K562 (cell line): ENCODE measurements around the gene OSTF1. TPM values are rescaled to one million over a fixed set of nuclear protein-coding genes. Genes with fewer than 3 reads are reported as not detected.

ENCODE experiments used
- ATAC-seq: fragments of 200-7000 bp; cut with Tn5 transposase; 3 replicates; pipeline ENCODE4 v1.9.1; 2020; ENCODE audit warnings: moderate library complexity
- BruUV-seq: library from RNA; stranded (reverse); fragments of 400-500 nt; replicated peaks from 2 replicates; lab custom pipeline; 2021; lab: Mats Ljungman, UMichigan
- CTCF ChIA-PET: fragments of 300-600 bp; formaldehyde crosslinking; extraction: SDS; loops from one replicate; lab custom pipeline; 2021; ENCODE audit warnings: low intra/inter-chr PET ratio; lab: Yijun Ruan, JAX
- POLR2A ChIA-PET: fragments of 300-600, 350-650 bp; sonication (Branson Sonifier 250); formaldehyde crosslinking; extraction: SDS; loops from one replicate; lab custom pipeline; 2021; ENCODE audit warnings: antibody characterized with exemption, inconsistent platforms; lab: Yijun Ruan, JAX
- DNase-seq, 4 experiments: peaks; one replicate each; pipeline versions ENCODE4 v3.0.0 to v3.0.0-alpha.2; 2011 to 2018; ENCODE audit warnings: low spot score in 3 of 4, mixed read lengths in 3 of 4; ENCODE audit errors: extremely low read depth in 1 of 4
- FAIRE-seq: peaks from 2 replicates; lab custom pipeline; 2011; peaks lifted over from hg19 to GRCh38; lab: Jason Lieb, UNC
- H2AFZ ChIP-seq: 2 replicates; pipeline ENCODE4 v1.6.0; 2011; ENCODE audit warnings: low read depth, low read length, control low read depth, inconsistent platforms
- H3K27ac ChIP-seq: fragments of 200-600 bp; 3 replicates; pipeline ENCODE4 v1.8.0; 2011; ENCODE audit warnings: low read depth, mild to moderate bottlenecking, control low read depth, inconsistent platforms, low read length, moderate library complexity, mixed read lengths; ENCODE audit errors: extremely low read depth
- H3K27me3 ChIP-seq, 2 experiments: fragments of 300-600 bp in 1 of 2; 2 replicates in 1 of 2; 3 replicates in 1 of 2; pipeline versions ENCODE4 v1.6.0 to v1.8.0; 2011; ENCODE audit warnings: inconsistent platforms in 2 of 2, low read length in 2 of 2, mild to moderate bottlenecking in 1 of 2, mixed read lengths in 1 of 2, moderate library complexity in 1 of 2; ENCODE audit not compliant: control insufficient read depth in 2 of 2, insufficient read depth in 2 of 2
- H3K36me3 ChIP-seq: fragments of 300-600 bp; 3 replicates; pipeline ENCODE4 v1.8.0; 2011; ENCODE audit warnings: mild to moderate bottlenecking, low read length, inconsistent platforms; ENCODE audit not compliant: control insufficient read depth, insufficient read depth
- H3K4me1 ChIP-seq, 2 experiments: fragments of 200-600 bp in 1 of 2; replicated peaks in 1 of 2; 2 replicates in 1 of 2; 3 replicates in 1 of 2; pipeline versions ENCODE4 v1.5.1 to v1.8.0; 2011; ENCODE audit warnings: inconsistent platforms in 2 of 2, low read length in 2 of 2, mild to moderate bottlenecking in 1 of 2, mixed read lengths in 1 of 2, moderate library complexity in 1 of 2; ENCODE audit not compliant: control insufficient read depth in 2 of 2, insufficient read depth in 2 of 2
- H3K4me2 ChIP-seq: 2 replicates; pipeline ENCODE4 v1.6.1; 2011; ENCODE audit warnings: low read length, control low read depth, inconsistent platforms, mixed read lengths; ENCODE audit not compliant: insufficient read depth
- H3K4me3 ChIP-seq: fragments of 200-600 bp; sonication (generic), shearing (Covaris generic); 2 replicates; pipeline ENCODE4 v1.5.1; 2016; ENCODE audit warnings: control low read depth, inconsistent platforms
- H3K79me2 ChIP-seq: fragments of 200-600 bp; 3 replicates; pipeline ENCODE4 v1.8.0; 2011; ENCODE audit warnings: low read length, inconsistent platforms; ENCODE audit not compliant: control insufficient read depth, insufficient read depth
- H3K9ac ChIP-seq, 2 experiments: 2 replicates each; pipeline versions ENCODE4 v1.6.0 to v1.6.1; 2011; ENCODE audit warnings: low read depth in 2 of 2, low read length in 2 of 2, control low read depth in 1 of 2, inconsistent platforms in 1 of 2, mild to moderate bottlenecking in 1 of 2, mixed read lengths in 1 of 2; ENCODE audit not compliant: insufficient read depth in 1 of 2
- H3K9me1 ChIP-seq: one replicate; pipeline ENCODE4 v1.6.0; 2011; ENCODE audit warnings: inconsistent platforms, mild to moderate bottlenecking, low read length, moderate library complexity; ENCODE audit not compliant: control insufficient read depth, insufficient read depth
- H3K9me3 ChIP-seq: replicated peaks from 2 replicates; pipeline ENCODE4 v1.5.1; 2011; ENCODE audit warnings: low read depth, low read length, inconsistent platforms; ENCODE audit not compliant: control insufficient read depth, insufficient read depth
- H4K20me1 ChIP-seq: replicated peaks from 2 replicates; pipeline ENCODE4 v1.6.1; 2011; ENCODE audit warnings: low read length, inconsistent platforms, mixed read lengths; ENCODE audit not compliant: control insufficient read depth, insufficient read depth
- CBX1 ChIP-seq: sonication (generic); IDR thresholded peaks from 2 replicates; pipeline ENCODE4 v1.6.1; 2016; ENCODE audit warnings: antibody characterized with exemption, low read depth, mild to moderate bottlenecking
- FOSL1 ChIP-seq: fragments of 200-800 bp; sonication (Bioruptor generic); conservative IDR thresholded peaks from 2 replicates; pipeline ENCODE4 v1.6.1; 2016; ENCODE audit warnings: missing genetic modification characterization, missing compliant biosample characterization
- HNRNPUL1 ChIP-seq: fragments of 200-400 bp; formaldehyde crosslinking; IDR thresholded peaks from 2 replicates; pipeline ENCODE4 v1.6.1; 2017; ENCODE audit warnings: low read length
- JUND ChIP-seq, 2 experiments: IDR thresholded peaks; 2 replicates in 1 of 2; 3 replicates in 1 of 2; pipeline ENCODE4 v1.6.1; 2011; ENCODE audit warnings: borderline replicate concordance in 2 of 2, low read depth in 2 of 2, low read length in 2 of 2, improper control_type of control experiment in 1 of 2, missing biosample characterization in 1 of 2, missing genetic modification characterization in 1 of 2, missing genetic modification reagents in 1 of 2
- RBBP5 ChIP-seq: fragments of 200-600 bp; sonication (generic); IDR thresholded peaks from 2 replicates; pipeline ENCODE4 v1.6.1; 2012; ENCODE audit warnings: borderline replicate concordance, mild to moderate bottlenecking, low read length, control low read depth, inconsistent platforms; ENCODE audit not compliant: insufficient read depth, poor library complexity, severe bottlenecking
- USF1 ChIP-seq: sonication (generic); formaldehyde crosslinking; IDR thresholded peaks from 2 replicates; pipeline ENCODE4 v1.9.0; 2022; ENCODE audit warnings: mild to moderate bottlenecking, missing genetic modification reagents
- ZFP36 ChIP-seq: fragments of 150-350 bp; IDR thresholded peaks from 2 replicates; pipeline ENCODE4 v1.6.1; 2018; ENCODE audit warnings: low read length, low read depth; ENCODE audit not compliant: partially characterized antibody
- ZNF23 ChIP-seq: fragments of 250-450 bp; sonication (Bioruptor Pico); IDR thresholded peaks from 2 replicates; pipeline ENCODE4 v1.4.0; 2020; ENCODE audit warnings: mild to moderate bottlenecking
- WGBS: fragments of 100-300 bp; shearing (Covaris generic); methylation state at CpG from one replicate; pipeline ENCODE4 v1.1.6; 2016; ENCODE audit warnings: low coverage, mixed read lengths; ENCODE audit not compliant: insufficient coverage; ENCODE audit errors: missing lambda C conversion rate; 5-methylcytosine and 5-hydroxymethylcytosine counted together
- in situ Hi-C: fragments of 300-500 bp; cut with MboI; formaldehyde crosslinking; loops from 4 replicates; pipeline ENCODE4 v1.15.0; 2018; ENCODE audit warnings: inconsistent platforms, mixed read lengths
- intact Hi-C: fragments of 100-400 bp; cut with micrococcal nuclease; formaldehyde crosslinking; loops from 2 replicates; pipeline ENCODE4 v1.14.2; 2022
- polyA plus RNA-seq, 8 experiments: library from polyadenylated mRNA; depleted of rRNA in 4 of 8; stranded (reverse) in 5 of 8; unstranded in 3 of 8; fragments of >200 nt; fragmentation: Nextera tagmentation in 2 of 8; fragmentation: Illumina TruSeq in 1 of 8; extraction: Ambion mirVana in 2 of 8; extraction: Trizol in 1 of 8; gene quantifications; 2 replicates each; pipeline versions ENCODE4 v1.2.1 to v1.2.3, GENCODE V29; 2011 to 2014; ENCODE audit warnings: inconsistent platforms in 1 of 8, missing spikeins in 1 of 8
- total RNA-seq, 7 experiments: library from RNA; depleted of rRNA in 6 of 7; stranded (reverse); fragments of >200 nt in 6 of 7; fragmentation: Illumina TruSeq in 2 of 7; extraction: Trizol in 2 of 7; gene quantifications; 2 replicates each; pipeline versions ENCODE4 v1.2.1 to v1.2.3, GENCODE V29; 2011 to 2021; ENCODE audit warnings: low replicate concordance in 1 of 7

The OSTF1 gene
- total and polyA plus RNA-seq, 9 of the 15 experiments (the other 6 are each of a cell fraction or from before 2014, with no cell fraction given) = 15.0 to 37.3 (median 23.0) TPM

- Histone ChIP-seq H3K79me2 (no peaks in the 10 kb centered on the region), H3K9ac (no peak overlapping the region), H3K9me1 (no peaks in the 10 kb centered on the region), H3K4me2 (no peak overlapping the region), H3K36me3 (no peaks in the 10 kb centered on the region), H3K27ac (no peak overlapping the region), H3K27me3 (no peaks in the 10 kb centered on the region), H3K4me3 (no peak overlapping the region), H4K20me1 (no peaks in the 10 kb centered on the region), H3K9me3 (no peaks in the 10 kb centered on the region), H3K4me1 (peaks cover 0 to 7% of the 10 kb centered on the region in 2 experiments; a peak in 2 of 5 replicates), H2AFZ (no peak overlapping the region)
- in situ Hi-C loops (no loop called here), intact Hi-C loops (no loop called here)
- no TSS peak for BruUV-seq
- 36% methylated on average over 1 of the region's 1 CpG for WGBS
- ATAC-seq = no peak
- ChIA-PET CTCF (no interaction called here), POLR2A (interaction anchor here (0.8 kb wide), 1 partner anchor 9 kb away, joined by 3 read pairs; no protein-coding TSS in a partner anchor)
- TF ChIP-seq CBX1 = no peak
- DNase-seq = no peak
- no peak for FAIRE-seq
Measured at GRCh38 chr9:75117564-75117963, 29.2 kb downstream of the OSTF1 start.

GRCh38 chr9:75120686-75121085 is 32.4 kb downstream of the OSTF1 start:
- no TSS peak for BruUV-seq
- peak overlapping the region; percentile 48; the same call in 2 of the 3 replicates for H3K27ac ChIP-seq
- ATAC-seq (peak; percentile 72), DNase-seq (peak in 2 of 4 experiments; percentile 19 to 22), FAIRE-seq (peak; percentile 58)
- H3K36me3 ChIP-seq = no peaks in the 10 kb centered on the region
- no peak overlapping the region for H3K9ac ChIP-seq
- POLR2A ChIA-PET = no interaction called here
- no peaks in the 10 kb centered on the region for H3K9me3 ChIP-seq
- H3K4me3 ChIP-seq = no peak overlapping the region
- WGBS = 37% methylated on average over 3 of the region's 4 CpGs
- H4K20me1 ChIP-seq = no peaks in the 10 kb centered on the region
- H3K27me3 ChIP-seq = no peaks in the 10 kb centered on the region
- in situ Hi-C loops = no loop called here
- CTCF ChIA-PET = no interaction called here
- H3K4me2 ChIP-seq = peak overlapping the region; percentile 44
- no peaks in the 10 kb centered on the region for H3K79me2 ChIP-seq
- H3K9me1 ChIP-seq = no peaks in the 10 kb centered on the region
- H3K4me1 ChIP-seq = peaks cover 0 to 7% of the 10 kb centered on the region in 2 experiments; a peak in 2 of 5 replicates
- intact Hi-C loops = no loop called here
- peak; percentile 31 for TF ChIP-seq ZFP36
- no peak for TF ChIP-seq HNRNPUL1
- 0 out of 2 replicates have a peak, but pooled peaks have one; percentile 19 for TF ChIP-seq USF1 (CRISPR knock-in tag)
- no peak for TF ChIP-seq RBBP5
- TF ChIP-seq FOSL1 (tag) = peak; percentile 39; the same call in 1 of the 2 replicates
- TF ChIP-seq JUND (IDR thresholded peaks at IDR 0.05; ENCODE audit: borderline replicate concordance, low read depth, low read length) = peak; percentile 32; the same call in 1 of the 2 replicates
- peak; percentile 37; the same call in 1 of the 3 replicates for TF ChIP-seq JUND (tag; IDR thresholded peaks at IDR 0.05; ENCODE audit: borderline replicate concordance, low read depth, low read length)
- TF ChIP-seq ZNF23 = 0 out of 2 replicates have a peak, but pooled peaks have one; percentile 21
- TF ChIP-seq, all 486 proteins: peak for 5
- peak overlapping the region; percentile 40; the same call in 1 of the 2 replicates for H2AFZ ChIP-seq
